ENCODE results near the gene ST8SIA5. TPM values are rescaled to one million over a fixed set of nuclear protein-coding genes. Genes with fewer than 3 reads are reported as not detected.

Gene ST8SIA5
- total RNA-seq, 1 experiment from 2014 or later, result not detected

DNA sequence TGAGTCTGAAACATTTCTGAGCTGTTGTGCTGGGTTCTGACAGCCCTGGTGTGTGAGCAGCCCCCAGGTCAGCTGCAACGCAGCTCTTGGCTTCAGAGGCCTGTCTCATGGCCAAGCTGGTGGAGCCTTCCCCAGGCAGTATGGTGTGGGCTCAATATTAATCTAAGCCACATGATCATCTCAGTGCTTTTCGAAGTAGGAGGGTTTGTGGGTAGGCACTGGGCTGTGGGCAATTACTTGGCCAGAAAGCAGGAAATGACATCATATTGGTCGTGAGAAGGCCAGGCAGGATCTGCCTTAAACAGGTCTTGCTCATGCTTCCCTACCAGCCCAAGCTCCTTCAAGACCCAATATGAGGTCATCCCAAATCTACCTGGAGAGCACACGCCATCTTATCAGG, 126.7 kb downstream of the ST8SIA5 start:
- no peak for TF ChIP-seq EZH2 (IDR thresholded peaks at IDR 0.05; ENCODE audit: low read depth)
- TF ChIP-seq, protein P1, sequence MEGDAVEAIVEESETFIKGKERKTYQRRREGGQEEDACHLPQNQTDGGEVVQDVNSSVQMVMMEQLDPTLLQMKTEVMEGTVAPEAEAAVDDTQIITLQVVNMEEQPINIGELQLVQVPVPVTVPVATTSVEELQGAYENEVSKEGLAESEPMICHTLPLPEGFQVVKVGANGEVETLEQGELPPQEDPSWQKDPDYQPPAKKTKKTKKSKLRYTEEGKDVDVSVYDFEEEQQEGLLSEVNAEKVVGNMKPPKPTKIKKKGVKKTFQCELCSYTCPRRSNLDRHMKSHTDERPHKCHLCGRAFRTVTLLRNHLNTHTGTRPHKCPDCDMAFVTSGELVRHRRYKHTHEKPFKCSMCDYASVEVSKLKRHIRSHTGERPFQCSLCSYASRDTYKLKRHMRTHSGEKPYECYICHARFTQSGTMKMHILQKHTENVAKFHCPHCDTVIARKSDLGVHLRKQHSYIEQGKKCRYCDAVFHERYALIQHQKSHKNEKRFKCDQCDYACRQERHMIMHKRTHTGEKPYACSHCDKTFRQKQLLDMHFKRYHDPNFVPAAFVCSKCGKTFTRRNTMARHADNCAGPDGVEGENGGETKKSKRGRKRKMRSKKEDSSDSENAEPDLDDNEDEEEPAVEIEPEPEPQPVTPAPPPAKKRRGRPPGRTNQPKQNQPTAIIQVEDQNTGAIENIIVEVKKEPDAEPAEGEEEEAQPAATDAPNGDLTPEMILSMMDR (conservative IDR thresholded peaks at IDR 0.05), result no peak
- H3K27me3 ChIP-seq (ENCODE audit: insufficient read depth, low read depth), result peaks cover 37% of the 10 kb centered on the region
- H3F3A ChIP-seq (ENCODE audit: insufficient read depth, low read depth), result no peaks in the 10 kb centered on the region
- DNase-seq, result no peak
- no peaks in the 10 kb centered on the region for H3K79me2 ChIP-seq (ENCODE audit: low read depth)
- ChIA-PET CTCF (no interaction called here), POLR2A (ENCODE audit: unreplicated experiment) (no interaction called here)
- no peaks in the 10 kb centered on the region for H4K20me1 ChIP-seq (ENCODE audit: insufficient read depth)
- BruUV-seq (replicated peaks), result no TSS peak
- intact Hi-C loops (cut with micrococcal nuclease; ENCODE audit: unreplicated experiment), result no loop called here
- H3K9me3 ChIP-seq (ENCODE audit: insufficient read depth, low read depth), result no peaks in the 10 kb centered on the region
- H3K4me3 ChIP-seq, result no peak overlapping the region
- H3K27ac ChIP-seq, result no peak overlapping the region
- H3K4me2 ChIP-seq, result no peak overlapping the region
- no peaks in the 10 kb centered on the region for H3K9me2 ChIP-seq (ENCODE audit: insufficient read depth)
- H3K36me3 ChIP-seq (ENCODE audit: low read depth), result no peaks in the 10 kb centered on the region
- H2AFZ ChIP-seq, result no peak overlapping the region
- H3K4me1 ChIP-seq (replicated peaks; ENCODE audit: insufficient read depth), result no peaks in the 10 kb centered on the region

DNA sequence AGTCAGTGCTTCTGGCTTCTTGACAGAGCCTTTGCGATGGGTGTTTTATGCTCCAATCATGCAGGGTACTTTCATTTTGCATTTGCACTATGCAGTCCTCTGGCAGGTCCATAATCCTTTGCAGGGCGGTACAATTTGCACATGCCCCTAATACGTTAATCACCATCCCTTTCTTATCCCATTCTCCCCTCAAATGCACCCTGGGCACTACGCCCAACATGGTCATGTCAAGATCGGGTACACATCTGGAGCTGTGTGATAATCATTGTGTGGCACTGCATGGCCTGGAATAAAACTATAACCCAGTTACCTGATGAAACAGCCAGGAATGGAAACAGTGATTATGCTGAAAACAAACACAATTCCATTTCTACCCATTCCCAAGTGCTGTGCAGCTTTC, 127.5 kb downstream of the ST8SIA5 start:
- Histone ChIP-seq H3F3A (ENCODE audit: insufficient read depth, low read depth) (no peaks in the 10 kb centered on the region), H2AFZ (no peak overlapping the region), H3K9me3 (ENCODE audit: insufficient read depth, low read depth) (no peaks in the 10 kb centered on the region), H3K4me2 (no peak overlapping the region), H3K4me1 (replicated peaks; ENCODE audit: insufficient read depth) (no peaks in the 10 kb centered on the region), H3K36me3 (ENCODE audit: low read depth) (no peaks in the 10 kb centered on the region), H3K79me2 (ENCODE audit: low read depth) (no peaks in the 10 kb centered on the region), H3K9me2 (ENCODE audit: insufficient read depth) (no peaks in the 10 kb centered on the region), H3K4me3 (no peak overlapping the region), H3K27ac (no peak overlapping the region), H4K20me1 (ENCODE audit: insufficient read depth) (no peaks in the 10 kb centered on the region), H3K27me3 (ENCODE audit: insufficient read depth, low read depth) (peaks cover 45% of the 10 kb centered on the region)
- intact Hi-C loops (cut with micrococcal nuclease; ENCODE audit: unreplicated experiment), result no loop called here
- ChIA-PET CTCF (no interaction called here), POLR2A (ENCODE audit: unreplicated experiment) (no interaction called here)
- BruUV-seq (replicated peaks), result no TSS peak
- no peak for DNase-seq
- TF ChIP-seq, protein P1 (conservative IDR thresholded peaks at IDR 0.05), result no peak
- TF ChIP-seq EZH2 (IDR thresholded peaks at IDR 0.05; ENCODE audit: low read depth), result no peak

DNA sequence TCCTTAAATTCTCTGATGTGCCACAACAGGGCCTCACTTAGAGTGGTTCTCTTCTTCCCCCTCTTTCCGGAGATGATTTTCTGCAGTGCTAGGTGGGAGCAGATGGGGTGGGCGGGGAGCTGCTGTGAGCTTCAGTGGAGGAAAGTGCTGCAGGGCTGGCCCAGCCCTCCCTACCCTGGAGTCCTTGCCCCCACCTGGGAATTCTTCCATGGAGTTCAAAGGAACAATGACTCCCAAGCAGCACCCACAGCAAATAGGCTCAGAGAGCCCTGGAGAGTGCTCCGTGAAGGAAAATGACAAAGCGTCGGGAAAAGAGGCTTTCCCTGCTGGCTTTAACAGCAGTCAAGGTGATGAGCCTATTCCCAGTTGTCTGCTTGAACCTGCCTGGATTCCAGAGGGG, 128.6 kb downstream of the ST8SIA5 start:
- BruUV-seq (replicated peaks), result no TSS peak
- Histone ChIP-seq H3K27ac (no peak overlapping the region), H3K79me2 (ENCODE audit: low read depth) (no peaks in the 10 kb centered on the region), H3K9me3 (ENCODE audit: insufficient read depth, low read depth) (no peaks in the 10 kb centered on the region), H3K4me2 (no peak overlapping the region), H3K4me1 (replicated peaks; ENCODE audit: insufficient read depth) (no peaks in the 10 kb centered on the region), H3F3A (ENCODE audit: insufficient read depth, low read depth) (no peaks in the 10 kb centered on the region), H3K36me3 (ENCODE audit: low read depth) (no peaks in the 10 kb centered on the region), H3K9me2 (ENCODE audit: insufficient read depth) (no peaks in the 10 kb centered on the region), H4K20me1 (ENCODE audit: insufficient read depth) (no peaks in the 10 kb centered on the region), H2AFZ (no peak overlapping the region), H3K27me3 (ENCODE audit: insufficient read depth, low read depth) (peaks cover 57% of the 10 kb centered on the region), H3K4me3 (no peak overlapping the region)
- POLR2A ChIA-PET (ENCODE audit: unreplicated experiment), result no interaction called here
- TF ChIP-seq, protein P1 (conservative IDR thresholded peaks at IDR 0.05), result no peak
- no peak for TF ChIP-seq EZH2 (IDR thresholded peaks at IDR 0.05; ENCODE audit: low read depth)
- CTCF ChIA-PET, result no interaction called here
- intact Hi-C loops (cut with micrococcal nuclease; ENCODE audit: unreplicated experiment), result no loop called here
- DNase-seq, result no peak

Measured in PC-9 (cell line).